H1 (cell line): Measurements from ENCODE around the gene MYLK3. TPM values are rescaled to one million over a fixed set of nuclear protein-coding genes. Genes with fewer than 3 reads are reported as not detected.

Experiments used
- CBX5 ChIP-seq: fragments of 300-800, 300-1000 bp; sonication (generic); IDR thresholded peaks from 2 replicates; pipeline ENCODE4 v1.7.1; 2016; ENCODE audit warnings: antibody characterized with exemption, low read length, low read depth
- CBX8 ChIP-seq: fragments of 300-800, 300-1000 bp; sonication (generic); IDR thresholded peaks from 2 replicates; pipeline ENCODE4 v1.7.1; 2016; ENCODE audit warnings: low read depth, low read length, borderline replicate concordance
- CHD2 ChIP-seq: IDR thresholded peaks from 2 replicates; pipeline ENCODE4 v1.6.1; 2012; ENCODE audit warnings: low read length, improper control_type of control experiment
- CREB1 ChIP-seq: IDR thresholded peaks from 2 replicates; pipeline ENCODE4 v1.6.1; 2012; ENCODE audit warnings: inconsistent platforms
- EGR1 ChIP-seq: IDR thresholded peaks from 2 replicates; pipeline ENCODE4 v1.6.1; 2011; ENCODE audit warnings: low read depth, low read length, borderline replicate concordance
- GABPA ChIP-seq: IDR thresholded peaks from 2 replicates; pipeline ENCODE4 v1.6.1; 2011; ENCODE audit warnings: mild to moderate bottlenecking, low read length, moderate library complexity, borderline replicate concordance; ENCODE audit not compliant: insufficient read depth
- JUND ChIP-seq: IDR thresholded peaks from 2 replicates; pipeline ENCODE4 v1.6.1; 2011; ENCODE audit warnings: mild to moderate bottlenecking, improper control_type of control experiment, low read length
- KDM1A ChIP-seq: fragments of 200-600, 300-600 bp; sonication (generic); IDR thresholded peaks from 2 replicates; pipeline ENCODE4 v1.7.1; 2016; ENCODE audit warnings: mild to moderate bottlenecking, low read length, borderline replicate concordance
- KDM5A ChIP-seq: fragments of 200-600 bp; IDR thresholded peaks from 2 replicates; pipeline ENCODE4 v1.7.1; 2012; ENCODE audit warnings: mild to moderate bottlenecking, low read length, inconsistent platforms, mixed read lengths
- NANOG ChIP-seq: IDR thresholded peaks from 2 replicates; pipeline ENCODE4 v1.6.1; 2011; ENCODE audit warnings: low read length, low read depth, mild to moderate bottlenecking, inconsistent platforms; ENCODE audit not compliant: insufficient read depth, poor library complexity, severe bottlenecking
- NRF1 ChIP-seq: IDR thresholded peaks from 2 replicates; pipeline ENCODE4 v1.6.1; 2011; ENCODE audit warnings: mild to moderate bottlenecking, low read depth, low read length, improper control_type of control experiment
- POLR2A ChIP-seq, 2 experiments: IDR thresholded peaks; 1 replicate in 1 of 2; 2 replicates in 1 of 2; pipeline ENCODE4 v1.6.1; 2011; ENCODE audit warnings: low read depth in 2 of 2, low read length in 2 of 2, mild to moderate bottlenecking in 2 of 2; ENCODE audit errors: control extremely low read depth in 1 of 2
- RBBP5 ChIP-seq: IDR thresholded peaks from 2 replicates; pipeline ENCODE4 v1.7.1; 2012; ENCODE audit warnings: low read depth, mild to moderate bottlenecking, inconsistent platforms, low read length, moderate library complexity, borderline replicate concordance
- SIN3A ChIP-seq, 2 experiments: IDR thresholded peaks in 1 of 2; conservative IDR thresholded peaks in 1 of 2; 2 replicates each; pipeline ENCODE4 v1.6.1; 2011 to 2012; ENCODE audit warnings: low read length in 2 of 2, improper control_type of control experiment in 1 of 2, low read depth in 1 of 2, mild to moderate bottlenecking in 1 of 2
- SIRT6 ChIP-seq: IDR thresholded peaks from one replicate; pipeline ENCODE4 v1.7.1; 2012; ENCODE audit warnings: low read length, inconsistent platforms
- SIX5 ChIP-seq: IDR thresholded peaks from 2 replicates; pipeline ENCODE4 v1.6.1; 2011; ENCODE audit warnings: mild to moderate bottlenecking, low read depth, low read length
- TAF7 ChIP-seq: optimal IDR thresholded peaks from 2 replicates; pipeline ENCODE3; 2011; ENCODE audit warnings: low read depth, mild to moderate bottlenecking, inconsistent platforms, low read length, moderate library complexity, borderline replicate concordance
- TBP ChIP-seq: IDR thresholded peaks from 2 replicates; pipeline ENCODE4 v1.6.1; 2011; ENCODE audit warnings: low read depth, low read length, improper control_type of control experiment
- polyA plus RNA-seq, 7 experiments: library from polyadenylated mRNA; depleted of rRNA in 3 of 7; stranded (reverse) in 5 of 7; unstranded in 2 of 7; fragments of >200 nt in 5 of 7; fragments of 200-250 nt in 2 of 7; gene quantifications; 1 replicate in 5 of 7; 2 replicates in 1 of 7; 4 replicates in 1 of 7; pipeline versions ENCODE4 v1.2.1 to v1.2.3, GENCODE V29; 2011 to 2013; ENCODE audit warnings: missing spikeins in 2 of 7, mixed read lengths in 2 of 7
- total RNA-seq: library from RNA; stranded (reverse); fragmentation: NEBNext Ultra II Directional; extraction: Animal tissue kit (Norgen Biotek cat#: 25700); gene quantifications from 2 replicates; pipeline ENCODE4 v1.2.1, GENCODE V29; 2021
- TF ChIP-seq, protein P1 (sequence below): IDR thresholded peaks from 2 replicates; pipeline ENCODE4 v1.6.1; 2012; ENCODE audit warnings: inconsistent platforms
- TF ChIP-seq, protein P2 (sequence below): IDR thresholded peaks from 2 replicates; pipeline ENCODE4 v1.6.1; 2012; ENCODE audit warnings: low read length, inconsistent platforms

MYLK3 gene
- total and polyA plus RNA-seq, 2 of the 8 experiments (the other 6 are each of a cell fraction or from before 2014, with no cell fraction given) = 0.14 to 0.35 TPM

DNA sequence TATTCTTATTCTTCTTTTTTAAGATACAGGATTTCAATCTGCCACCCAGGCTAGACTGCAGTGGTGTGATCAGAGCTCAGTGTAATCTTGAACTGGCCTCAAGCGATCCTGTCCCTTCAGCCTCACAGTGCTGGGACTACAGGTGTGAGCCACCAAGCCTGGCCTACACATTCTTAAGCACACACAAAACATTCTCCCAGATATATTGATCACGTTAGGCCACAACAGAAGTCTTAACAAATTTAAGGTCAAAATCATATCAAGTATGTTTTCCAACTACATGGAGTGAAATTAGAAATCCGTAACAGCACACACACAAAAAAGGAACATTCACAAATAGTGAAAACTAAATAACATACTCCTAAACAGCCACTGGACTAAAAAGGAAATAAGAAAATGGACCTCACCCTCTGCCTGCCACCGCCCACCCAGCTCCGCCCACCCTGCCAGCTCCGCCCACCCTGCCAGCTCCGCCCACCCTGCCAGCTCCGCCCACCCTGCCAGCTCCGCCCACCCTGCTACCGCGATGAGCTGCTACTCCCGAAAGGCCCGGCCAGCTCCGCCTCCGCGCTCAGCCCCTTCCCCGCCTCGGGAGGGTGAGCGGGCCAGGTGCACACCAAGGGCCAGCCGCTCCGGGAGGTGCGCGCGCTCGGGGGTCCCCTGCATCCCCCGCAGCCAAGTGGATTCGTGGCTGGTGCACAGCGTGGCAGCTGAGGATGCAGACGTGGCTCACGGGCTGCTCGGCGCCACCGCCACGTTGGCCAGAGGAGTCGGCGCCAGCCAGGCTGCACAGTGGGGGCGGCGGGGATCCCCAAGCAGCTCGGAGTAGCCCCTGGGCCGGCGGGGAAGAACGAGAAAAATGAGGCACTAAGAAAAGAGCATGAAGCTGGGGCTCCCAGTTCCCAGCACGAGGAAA lies 41.6 kb upstream of the MYLK3 start (continued):
- TF ChIP-seq RBBP5 = peak; percentile 83; the same call in 1 of the 2 replicates
- TF ChIP-seq SIN3A (conservative IDR thresholded peaks at IDR 0.05 in 1 of 2, IDR thresholded peaks at IDR 0.05 in 1 of 2; ENCODE audit: low read depth in 1 of 2, low read length in 2 of 2) = no peak; a peak in 1 of 4 replicates
- no peak for TF ChIP-seq CBX8
- TF ChIP-seq GABPA = no peak
- TF ChIP-seq, protein P1, sequence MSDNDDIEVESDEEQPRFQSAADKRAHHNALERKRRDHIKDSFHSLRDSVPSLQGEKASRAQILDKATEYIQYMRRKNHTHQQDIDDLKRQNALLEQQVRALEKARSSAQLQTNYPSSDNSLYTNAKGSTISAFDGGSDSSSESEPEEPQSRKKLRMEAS = peak; percentile 67
- TF ChIP-seq, protein P2, sequence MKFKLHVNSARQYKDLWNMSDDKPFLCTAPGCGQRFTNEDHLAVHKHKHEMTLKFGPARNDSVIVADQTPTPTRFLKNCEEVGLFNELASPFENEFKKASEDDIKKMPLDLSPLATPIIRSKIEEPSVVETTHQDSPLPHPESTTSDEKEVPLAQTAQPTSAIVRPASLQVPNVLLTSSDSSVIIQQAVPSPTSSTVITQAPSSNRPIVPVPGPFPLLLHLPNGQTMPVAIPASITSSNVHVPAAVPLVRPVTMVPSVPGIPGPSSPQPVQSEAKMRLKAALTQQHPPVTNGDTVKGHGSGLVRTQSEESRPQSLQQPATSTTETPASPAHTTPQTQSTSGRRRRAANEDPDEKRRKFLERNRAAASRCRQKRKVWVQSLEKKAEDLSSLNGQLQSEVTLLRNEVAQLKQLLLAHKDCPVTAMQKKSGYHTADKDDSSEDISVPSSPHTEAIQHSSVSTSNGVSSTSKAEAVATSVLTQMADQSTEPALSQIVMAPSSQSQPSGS = no peak
- TF ChIP-seq KDM1A = no peak
- no peak for TF ChIP-seq NRF1
- no peak for TF ChIP-seq JUND
- no peak for TF ChIP-seq SIX5
- TF ChIP-seq TBP = peak; percentile 58; the same call in 1 of the 2 replicates
- no peak for TF ChIP-seq NANOG
- TF ChIP-seq TAF7 = peak; percentile 27
- TF ChIP-seq POLR2A (IDR thresholded peaks at IDR 0.05; ENCODE audit: control extremely low read depth in 1 of 2, low read depth in 2 of 2, low read length in 2 of 2) = peak; percentile 79 to 90
- TF ChIP-seq EGR1 = peak; percentile 62; the same call in 1 of the 2 replicates
- TF ChIP-seq KDM5A = no peak
- peak; percentile 87 for TF ChIP-seq CHD2
- no peak for TF ChIP-seq CREB1
- no peak for TF ChIP-seq CBX5
- no peak for TF ChIP-seq SIRT6
